NCI-H69 (cell line): ENCODE data around the gene SLC35E2B.
A peak's percentile ranks its signal among the peaks of the same experiment; 100 is the strongest.
"Not testable (repeated sequence)": the region's sequence is repeated elsewhere in the genome, so short reads cannot be mapped to it uniquely, and the experiment has no call there.

Source experiments
- DNase-seq: peaks from one replicate; lab custom pipeline; 2025; lab: John Stamatoyannopoulos, UW

SLC35E2B gene

DNA sequence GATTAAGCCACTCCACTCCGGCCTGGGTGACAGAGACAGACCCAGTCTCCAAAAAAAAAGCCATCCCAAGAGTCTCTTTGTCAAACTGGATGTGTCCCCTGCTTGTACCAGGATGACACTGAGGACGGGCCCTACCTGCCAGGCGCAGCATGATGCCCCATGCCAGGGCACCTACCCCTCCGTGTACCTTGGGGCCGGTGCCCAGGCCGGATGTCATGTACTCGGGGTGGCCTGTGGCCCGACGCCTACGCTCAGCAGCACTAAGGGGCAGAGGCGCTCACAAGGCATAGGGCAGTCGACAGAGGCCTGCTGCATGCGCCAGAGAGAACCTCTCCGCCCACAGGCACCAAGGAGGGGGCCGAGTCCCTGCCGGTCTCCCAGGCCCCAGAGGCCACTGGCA, 53.2 kb downstream of the SLC35E2B start:
- not testable (repeated sequence) for DNase-seq

DNA sequence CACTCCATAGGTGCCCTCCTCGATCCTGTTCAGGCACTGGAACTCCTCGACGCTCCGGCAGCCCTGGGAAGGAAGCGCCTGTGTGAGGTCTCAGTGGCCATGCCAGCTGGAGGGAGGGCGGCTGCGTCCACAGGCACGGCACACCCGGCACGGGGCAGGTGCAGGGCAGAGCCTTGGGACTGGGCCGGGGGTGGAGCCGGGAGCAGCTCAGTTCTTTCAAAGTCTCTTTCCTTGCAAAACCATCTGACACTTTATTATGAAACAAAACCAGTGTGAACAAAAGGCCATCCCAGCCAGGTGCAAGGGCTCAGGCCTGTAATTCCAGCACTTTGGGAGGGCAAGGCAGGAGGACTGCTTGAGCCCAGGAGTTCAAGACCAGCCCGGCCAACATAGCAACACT, 54.1 kb downstream of the SLC35E2B start:
- not testable (repeated sequence) for DNase-seq

DNA sequence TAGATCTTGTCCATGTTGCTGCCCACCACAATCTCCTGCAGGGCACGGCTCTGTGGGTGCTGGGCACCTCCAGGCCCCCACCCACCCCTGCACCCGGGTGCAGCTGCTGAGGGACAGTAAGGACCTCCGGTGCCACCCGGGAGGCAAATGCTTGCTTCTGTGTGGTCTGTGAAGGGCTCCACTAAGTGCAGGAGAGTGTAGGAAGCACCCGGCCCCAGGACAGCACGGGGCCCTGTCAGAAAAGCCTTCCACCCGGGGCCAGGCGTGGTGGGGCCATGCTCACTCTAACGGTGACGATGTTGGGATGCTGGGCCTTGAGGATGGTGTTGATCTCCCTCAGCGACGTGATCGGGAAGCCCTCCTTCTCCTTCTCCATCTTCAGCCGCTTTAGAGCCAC, 55.1 kb downstream of the SLC35E2B start:
- DNase-seq: not testable (repeated sequence)

DNA sequence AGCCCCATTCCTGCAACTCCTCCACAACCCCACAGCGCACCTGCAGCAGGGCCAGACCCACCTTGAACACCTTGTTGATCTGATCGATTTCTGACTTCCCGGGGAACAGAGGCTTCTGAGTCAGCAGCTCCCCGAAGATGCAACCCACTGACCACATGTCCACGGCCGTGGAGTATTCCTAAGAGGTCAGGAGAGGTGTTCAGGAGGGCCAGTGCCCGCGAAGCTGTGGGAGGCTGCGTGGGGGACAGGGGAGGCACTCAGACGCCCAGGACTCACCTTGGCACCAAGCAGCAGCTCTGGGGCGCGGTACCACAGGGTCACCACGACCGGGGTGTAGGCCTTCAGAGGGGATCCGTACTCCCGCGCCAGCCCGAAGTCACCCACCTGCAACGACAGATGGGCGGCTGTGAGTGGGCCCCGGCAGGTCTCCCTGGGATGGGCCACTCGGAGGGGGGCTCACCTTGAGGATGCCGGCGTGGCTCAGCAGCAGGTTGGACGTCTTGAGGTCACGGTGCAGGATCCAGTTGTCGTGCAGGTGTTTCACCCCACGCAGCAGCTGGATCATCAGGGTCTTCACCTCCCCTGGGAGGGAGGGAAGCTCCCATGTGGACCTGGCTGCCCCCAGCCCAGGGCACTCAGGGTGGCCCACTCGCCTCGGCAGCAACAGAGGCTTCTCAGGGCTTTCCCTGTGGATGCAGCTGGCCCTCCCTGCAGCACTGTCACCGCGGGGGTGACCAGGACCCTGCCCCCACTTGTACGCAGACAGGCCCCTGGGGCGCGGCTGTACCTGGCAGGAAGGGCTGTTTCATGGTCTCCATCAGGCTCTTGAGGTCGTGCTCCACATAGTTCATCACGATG, 55.7 kb downstream of the SLC35E2B start:
- DNase-seq: not testable (repeated sequence)

DNA sequence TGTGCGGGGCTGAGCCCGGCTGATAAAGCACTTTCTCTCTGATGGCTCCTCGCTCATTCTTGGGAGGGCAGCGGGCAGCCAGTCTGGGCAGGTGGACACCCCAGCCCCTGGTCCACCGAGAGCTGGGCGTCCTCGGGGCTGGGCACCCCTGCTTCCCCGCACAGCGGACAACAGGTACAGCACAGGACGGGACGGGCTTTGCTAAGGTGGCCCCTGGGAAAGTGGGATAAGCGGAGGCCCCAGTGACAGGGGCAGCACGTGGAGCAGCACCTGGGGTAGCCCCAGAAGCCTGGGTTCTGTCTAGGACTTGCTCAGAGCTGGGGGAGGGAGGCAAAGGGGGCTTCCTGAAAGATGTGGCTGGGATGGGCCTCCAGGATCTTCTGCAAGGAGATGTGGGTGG, 58.0 kb downstream of the SLC35E2B start:
- not testable (repeated sequence) for DNase-seq

DNA sequence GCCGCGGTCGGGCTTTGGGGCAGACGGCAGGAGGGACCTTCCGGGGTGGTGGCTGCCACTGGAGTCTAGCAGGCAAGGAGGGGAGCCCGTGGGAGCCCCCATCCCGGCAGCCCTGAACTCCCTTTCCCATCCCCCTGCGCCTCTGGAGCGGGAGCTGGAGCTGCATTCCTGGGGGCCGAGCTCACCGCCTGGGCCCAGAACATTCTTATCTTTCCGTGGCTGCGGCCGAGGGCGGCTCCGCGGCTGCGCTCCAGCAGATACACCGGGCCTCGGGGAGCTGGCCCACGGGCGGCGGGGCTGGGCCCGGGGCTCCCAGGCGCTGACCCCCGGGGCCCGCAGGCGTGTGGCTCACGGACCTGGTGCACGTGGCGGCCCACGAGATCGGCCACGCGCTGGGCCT, 59.2 kb downstream of the SLC35E2B start:
- DNase-seq: not testable (repeated sequence)

DNA sequence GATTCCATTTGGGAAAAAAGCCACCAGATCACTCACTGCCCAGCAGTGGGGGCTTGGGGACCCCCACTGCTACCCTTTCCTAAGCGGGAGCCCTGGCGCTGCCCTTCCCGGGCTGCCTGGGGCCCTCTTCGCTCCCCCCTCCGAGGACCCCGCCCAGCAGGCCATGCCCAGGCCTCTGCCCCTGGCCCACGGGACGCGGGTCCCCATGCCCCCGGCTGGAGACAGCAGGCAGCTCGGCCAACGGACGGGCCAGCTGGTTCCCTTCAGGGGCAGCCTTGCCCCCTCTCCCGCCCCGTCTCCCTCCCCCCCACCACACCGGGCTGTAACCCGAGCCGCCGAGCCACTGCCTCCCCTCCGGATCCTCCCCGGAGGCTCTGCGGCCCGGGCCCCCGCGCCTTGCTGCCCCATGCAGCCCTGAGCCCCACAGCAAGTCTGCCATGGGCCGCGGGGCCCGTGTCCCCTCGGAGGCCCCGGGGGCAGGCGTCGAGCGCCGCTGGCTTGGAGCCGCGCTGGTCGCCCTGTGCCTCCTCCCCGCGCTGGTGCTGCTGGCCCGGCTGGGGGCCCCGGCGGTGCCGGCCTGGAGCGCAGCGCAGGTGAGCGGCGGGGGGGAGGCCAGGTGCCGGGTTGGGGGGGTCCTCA, 60.7 kb downstream of the SLC35E2B start, which contains the start of gene MMP23B:
Gene MMP23B (plus strand): TSS at position 392 of the 639 bp plus-strand sequence. CDS start 46 bp downstream, at position 438.
- DNase-seq: peak; percentile 53

DNA sequence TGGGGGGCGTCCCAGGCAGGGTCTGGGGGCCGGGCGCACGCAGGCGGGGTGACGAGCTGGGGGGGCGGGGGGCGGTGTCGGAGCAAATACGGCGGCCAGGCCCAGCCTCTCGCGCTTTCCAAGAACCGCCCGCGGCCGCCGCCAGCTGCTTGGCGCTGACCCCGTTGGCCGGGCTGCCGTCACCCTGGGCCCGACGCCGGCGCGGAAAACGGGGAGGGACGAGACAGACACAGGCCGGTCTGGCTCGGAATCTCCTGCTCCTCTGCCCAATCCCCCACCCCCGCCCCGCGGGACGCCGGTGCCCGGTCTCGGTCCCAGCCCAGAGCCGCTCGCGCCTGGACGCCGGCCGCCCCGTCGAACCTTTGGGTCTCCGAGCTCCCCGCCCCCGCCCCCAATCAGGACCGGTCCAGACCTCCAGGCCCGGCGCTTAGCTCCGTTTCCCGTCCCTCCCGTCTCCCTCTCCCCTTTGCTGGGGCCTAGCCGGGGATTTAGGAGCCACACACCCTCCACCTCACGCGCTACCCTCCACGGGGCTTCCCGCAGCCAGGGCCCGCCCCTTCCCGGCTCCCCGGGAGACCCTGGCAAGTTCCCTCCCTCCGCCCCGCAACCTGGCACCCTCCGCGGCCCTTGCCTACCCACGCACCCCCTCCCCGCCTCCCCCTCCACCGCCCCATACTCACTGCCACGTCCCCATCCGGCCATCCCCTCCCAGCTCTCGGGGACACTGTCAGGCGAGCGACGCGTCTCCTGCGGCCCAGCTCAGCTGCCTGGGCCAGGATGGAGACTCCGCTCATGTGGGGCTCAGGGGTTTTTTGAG, 61.4 kb downstream of the SLC35E2B start:
- peak; percentile 37 for DNase-seq

DNA sequence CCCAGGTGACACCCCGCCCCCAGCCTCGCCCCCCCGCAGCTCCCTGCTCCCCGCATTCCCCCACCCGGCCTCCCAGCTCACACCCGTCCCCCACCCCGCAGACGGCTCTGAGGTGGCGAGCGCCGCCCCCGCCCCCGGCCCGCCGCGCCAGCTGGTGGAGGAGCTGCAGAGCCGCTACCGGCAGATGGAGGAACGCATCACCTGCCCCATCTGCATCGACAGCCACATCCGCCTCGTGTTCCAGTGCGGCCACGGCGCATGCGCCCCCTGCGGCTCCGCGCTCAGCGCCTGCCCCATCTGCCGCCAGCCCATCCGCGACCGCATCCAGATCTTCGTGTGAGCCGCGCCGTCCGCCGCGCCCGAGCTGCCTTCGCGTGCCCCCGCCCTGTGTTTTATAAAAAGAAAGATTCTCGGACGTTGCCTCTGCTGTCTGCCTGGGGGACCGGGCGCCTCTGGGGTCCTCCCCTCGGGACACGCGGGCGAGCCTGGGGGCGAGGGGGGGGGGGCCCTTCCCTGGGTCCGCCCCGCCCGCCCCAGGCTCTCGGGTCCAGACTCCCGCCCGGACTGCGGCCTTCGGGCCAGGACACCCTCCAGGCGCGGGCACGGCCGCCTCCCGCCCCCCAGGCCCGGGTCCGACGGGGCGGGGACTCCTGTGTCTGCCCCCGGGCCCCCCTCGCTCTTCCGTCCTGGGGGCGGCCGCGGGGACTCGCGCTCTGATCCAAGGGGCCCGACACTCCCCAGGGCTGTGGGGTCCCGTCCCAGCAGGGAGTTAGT, 62.2 kb downstream of the SLC35E2B start:
- peak; percentile 92 for DNase-seq

DNA sequence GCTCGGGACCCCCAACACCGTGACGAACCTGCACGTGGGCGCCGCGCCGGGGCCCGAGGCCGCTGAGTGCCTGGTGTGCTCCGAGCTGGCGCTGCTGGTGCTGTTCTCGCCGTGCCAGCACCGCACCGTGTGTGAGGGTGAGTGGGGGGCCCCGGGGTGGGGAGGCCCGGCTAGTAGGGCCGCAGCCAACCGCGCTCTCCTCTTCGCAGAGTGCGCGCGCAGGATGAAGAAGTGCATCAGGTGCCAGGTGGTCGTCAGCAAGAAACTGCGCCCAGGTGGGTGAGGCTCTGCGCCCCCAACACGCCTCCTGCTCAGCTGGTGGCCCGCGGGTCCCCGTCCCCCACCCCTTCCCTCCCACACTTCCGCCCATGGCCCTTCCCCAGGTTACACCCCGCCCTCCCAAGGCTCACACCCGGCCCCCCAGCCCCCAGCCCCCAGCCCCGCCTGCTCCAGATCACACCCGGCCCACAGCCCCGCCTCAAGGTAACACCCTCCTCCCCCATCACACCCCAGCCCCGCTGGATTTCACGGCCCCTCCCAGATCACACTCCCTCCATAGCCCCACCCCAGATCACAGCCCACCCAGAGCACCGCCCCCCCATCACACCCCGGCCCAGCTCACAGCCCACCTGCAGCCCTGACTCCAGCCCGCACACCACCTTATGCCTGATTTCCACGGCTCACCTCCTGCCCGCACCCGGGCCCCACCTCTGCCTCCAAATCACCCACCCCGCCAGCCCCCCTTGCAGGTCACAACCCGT, 63.0 kb downstream of the SLC35E2B start:
- DNase-seq: peak; percentile 86

DNA sequence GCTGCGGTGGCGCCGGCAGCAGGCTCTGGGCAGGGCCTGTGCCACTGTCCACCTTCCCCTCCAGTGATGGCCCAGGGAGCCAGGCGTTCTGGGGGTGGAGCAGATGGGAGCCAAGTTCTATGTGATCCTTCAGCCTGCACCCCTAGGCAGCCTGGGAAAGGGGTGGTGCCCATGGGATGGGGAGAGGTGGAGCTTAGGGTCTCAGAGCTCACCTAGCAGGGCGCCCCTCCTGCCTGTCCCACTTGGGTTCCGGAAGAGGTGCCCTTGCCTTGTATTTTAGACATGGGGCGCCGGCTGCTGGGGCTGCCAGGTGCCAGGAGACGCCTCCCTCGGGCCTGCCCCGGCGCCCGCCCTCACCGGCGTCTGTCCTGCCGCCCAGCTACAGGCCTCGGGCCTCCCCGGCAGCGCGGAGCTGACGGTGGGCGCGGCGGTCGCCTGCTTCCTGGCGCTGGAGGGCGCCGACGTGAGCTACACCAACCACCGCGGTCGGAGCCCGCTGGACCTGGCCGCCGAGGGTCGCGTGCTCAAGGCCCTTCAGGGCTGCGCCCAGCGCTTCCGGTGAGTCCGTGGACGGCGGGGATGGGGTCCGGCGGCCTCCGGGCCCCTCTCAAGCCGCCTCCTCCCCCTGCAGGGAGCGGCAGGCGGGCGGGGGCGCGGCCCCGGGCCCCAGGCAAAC, 63.7 kb downstream of the SLC35E2B start:
- peak; percentile 82 for DNase-seq

DNA sequence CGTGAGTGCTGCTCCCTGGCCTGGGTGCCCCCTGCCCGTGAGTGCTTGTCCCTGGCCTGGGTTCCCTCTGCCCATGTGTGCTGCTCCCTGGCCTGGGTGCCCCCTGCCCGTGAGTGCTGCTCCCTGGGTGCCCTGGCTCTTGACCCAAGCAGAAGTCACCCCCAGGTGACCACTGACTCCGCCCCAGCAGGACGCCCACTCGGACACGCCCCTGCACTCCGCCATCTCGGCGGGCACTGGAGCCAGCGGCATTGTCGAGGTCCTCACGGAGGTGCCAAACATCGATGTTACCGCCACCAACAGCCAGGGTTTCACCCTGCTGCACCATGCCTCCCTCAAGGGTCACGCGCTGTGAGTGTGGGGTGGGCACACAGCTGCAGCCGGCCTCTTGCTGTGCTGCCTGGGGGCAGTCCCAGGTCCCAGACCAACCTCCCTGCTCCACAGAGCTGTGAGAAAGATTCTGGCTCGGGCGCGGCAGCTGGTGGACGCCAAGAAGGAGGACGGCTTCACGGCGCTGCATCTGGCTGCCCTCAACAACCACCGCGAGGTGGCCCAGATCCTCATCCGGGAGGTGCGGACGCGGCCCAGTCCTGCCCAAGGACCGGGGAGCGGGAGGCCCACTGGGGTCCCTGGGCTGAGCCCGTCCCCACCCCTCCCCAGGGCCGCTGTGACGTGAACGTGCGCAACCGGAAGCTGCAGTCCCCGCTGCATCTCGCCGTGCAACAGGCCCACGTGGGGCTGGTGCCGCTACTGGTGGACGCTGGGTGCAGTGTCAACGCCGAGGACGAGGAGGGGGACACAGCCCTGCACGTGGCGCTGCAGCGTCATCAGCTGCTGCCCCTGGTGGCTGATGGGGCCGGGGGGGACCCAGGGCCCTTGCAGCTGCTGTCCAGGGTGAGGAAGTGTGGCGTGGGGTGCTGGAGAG, 64.5 kb downstream of the SLC35E2B start:
- DNase-seq: peak; percentile 67

DNA sequence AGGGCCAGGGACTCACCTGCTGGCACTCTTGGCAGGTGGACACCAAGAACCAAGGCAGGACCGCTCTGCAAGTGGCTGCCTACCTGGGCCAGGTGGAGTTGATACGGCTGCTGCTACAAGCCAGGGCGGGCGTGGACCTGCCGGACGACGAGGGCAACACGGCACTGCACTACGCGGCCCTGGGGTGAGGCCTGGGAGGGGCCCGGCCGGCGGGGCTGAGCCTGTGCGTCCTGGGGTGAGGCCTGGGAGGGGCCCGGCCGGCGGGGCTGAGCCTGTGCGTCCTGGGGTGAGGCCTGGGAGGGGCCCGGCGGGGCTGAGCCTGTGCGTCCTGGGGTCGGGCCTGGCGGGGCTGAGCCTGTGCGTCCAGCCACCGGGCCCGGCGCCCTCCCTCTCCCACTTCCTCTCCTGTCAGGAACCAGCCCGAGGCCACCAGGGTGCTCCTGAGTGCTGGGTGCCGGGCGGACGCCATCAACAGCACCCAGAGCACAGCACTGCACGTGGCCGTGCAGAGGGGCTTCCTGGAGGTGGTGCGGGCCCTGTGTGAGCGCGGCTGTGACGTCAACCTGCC, 65.2 kb downstream of the SLC35E2B start:
- DNase-seq: no peak

DNA sequence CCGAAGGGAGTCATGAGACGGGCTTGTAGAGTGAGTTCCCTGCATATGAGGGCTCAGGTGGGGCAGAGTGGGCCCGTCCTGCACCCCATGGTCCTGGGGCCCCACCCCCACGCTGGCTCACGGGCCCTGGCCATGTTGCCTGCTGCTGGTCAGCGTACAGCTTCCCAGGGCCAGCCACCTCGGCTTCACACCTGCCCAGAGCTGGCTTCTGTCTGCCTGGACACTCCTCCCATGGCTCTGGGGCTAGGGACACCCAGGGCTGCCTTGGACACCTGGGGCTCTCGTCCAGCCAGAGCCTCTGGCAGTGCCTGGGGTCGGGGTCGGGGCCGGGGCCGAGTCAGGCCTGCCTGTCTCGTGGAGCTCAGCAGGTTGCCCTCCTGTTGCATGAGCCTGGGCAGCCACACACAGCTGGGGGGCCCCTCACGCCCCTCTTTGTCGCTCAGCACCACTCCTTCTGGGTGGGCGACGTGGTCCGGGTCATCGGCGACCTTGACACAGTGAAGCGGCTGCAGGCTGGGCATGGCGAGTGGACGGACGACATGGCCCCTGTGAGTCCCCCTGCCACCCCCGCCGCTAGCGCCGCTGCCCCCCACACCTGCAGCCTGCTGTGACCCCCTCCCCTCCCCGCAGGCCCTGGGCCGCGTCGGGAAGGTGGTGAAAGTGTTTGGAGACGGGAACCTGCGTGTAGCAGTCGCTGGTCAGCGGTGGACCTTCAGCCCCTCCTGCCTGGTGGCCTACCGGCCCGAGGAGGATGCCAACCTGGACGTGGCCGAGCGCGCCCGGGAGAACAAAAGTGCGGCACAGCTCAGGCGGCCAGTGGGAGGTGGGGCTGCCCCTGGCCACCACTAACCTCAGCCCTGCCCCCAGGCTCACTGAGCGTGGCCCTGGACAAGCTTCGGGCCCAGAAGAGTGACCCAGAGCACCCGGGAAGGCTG, 66.1 kb downstream of the SLC35E2B start:
- no peak for DNase-seq

DNA sequence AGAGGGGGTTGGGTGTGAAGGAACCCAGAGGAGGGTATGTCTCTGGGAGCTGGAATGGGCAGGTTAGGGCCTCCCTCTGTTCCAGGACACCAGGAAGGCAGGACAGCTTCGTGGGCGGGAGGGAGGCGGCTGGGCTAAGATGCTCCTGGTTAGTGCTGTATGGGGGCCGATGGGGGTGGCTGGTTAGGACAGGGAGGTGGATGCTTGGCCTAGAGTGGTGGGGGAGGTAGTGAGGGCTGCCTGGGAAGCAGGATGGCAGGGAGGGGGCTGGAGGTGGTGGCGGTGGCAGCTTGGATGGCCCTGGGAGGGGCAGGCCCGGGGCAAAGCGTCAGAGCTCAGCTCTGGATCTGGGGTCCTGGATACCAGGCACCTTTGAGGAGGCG, 66.8 kb downstream of the SLC35E2B start:
- DNase-seq: no peak

DNA sequence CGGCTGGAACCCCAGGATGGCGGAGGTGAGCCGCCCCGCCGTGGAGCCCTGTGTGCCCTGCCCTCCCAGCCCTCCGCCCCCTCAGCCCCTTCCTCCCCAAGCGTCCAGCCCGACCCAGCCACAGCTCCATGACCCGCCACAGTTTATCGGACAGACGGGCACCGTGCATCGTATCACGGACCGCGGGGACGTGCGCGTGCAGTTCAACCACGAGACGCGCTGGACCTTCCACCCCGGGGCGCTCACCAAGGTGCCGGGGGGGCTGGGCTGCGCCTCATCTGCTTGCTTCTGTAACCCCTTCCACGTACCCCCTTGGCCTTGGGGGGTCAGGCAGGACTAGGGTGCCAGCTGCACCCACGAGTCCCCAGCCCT, 67.2 kb downstream of the SLC35E2B start:
- no peak for DNase-seq

DNA sequence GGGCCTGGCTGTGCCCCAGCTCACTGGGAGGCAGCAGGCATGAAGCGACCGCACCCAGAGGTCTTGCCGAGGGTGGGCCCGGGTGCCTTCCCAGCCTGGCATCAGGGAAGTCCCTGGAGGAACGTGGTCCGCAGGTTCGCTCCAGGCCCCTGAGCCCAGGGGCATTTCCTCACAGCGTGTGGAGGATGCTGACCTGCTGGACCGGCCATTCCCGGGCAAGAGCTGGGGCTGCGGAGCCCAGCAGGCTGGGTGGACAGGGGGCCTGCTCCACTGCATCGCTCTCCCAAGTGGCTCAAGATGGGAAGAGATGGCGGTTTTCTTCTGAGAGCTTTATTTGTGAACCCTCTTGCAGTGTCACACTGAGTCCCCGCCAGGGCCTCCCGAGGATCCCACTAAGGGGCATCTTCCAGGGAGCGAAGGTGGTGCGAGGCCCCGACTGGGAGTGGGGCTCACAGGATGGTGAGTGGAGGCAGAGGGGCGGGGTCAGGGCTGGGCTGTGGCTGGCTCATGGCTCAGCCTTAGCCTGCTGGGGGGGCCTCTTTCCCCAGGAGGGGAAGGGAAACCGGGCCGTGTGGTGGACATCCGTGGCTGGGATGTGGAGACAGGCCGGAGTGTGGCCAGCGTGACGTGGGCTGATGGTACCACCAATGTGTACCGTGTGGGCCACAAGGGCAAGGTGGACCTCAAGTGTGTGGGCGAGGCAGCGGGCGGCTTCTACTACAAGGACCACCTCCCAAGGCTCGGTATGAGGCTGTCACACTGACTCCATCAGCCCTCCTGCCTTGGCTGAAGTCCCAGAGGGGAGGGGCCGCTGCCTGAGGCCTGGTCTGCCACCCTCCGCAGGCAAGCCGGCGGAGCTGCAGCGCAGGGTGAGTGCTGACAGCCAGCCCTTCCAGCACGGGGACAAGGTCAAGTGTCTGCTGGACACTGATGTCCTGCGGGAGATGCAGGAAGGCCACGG, 67.9 kb downstream of the SLC35E2B start:
- peak; percentile 74 for DNase-seq
